ENCODE measurements around the gene SLC8A1.

GRCh38 chr2:40384233-40384632, 67.7 kb downstream of the SLC8A1 start:
- no peak for TF ChIP-seq CTCF (IDR thresholded peaks at IDR 0.05)
- TF ChIP-seq POLR2A (IDR thresholded peaks at IDR 0.05): no peak

All from breast epithelium (tissue), 3 donors.